Esophagus squamous epithelium (tissue), 5 donors: ENCODE results near the gene NBPF10. TPM values are rescaled to one million over a fixed set of nuclear protein-coding genes. Genes with fewer than 3 reads are reported as not detected.
A peak's percentile ranks its signal among the peaks of the same experiment; 100 is the strongest.
"Not testable (repeated sequence)": the region's sequence is repeated elsewhere in the genome, so short reads cannot be mapped to it uniquely, and the experiment has no call there.

ENCODE experiments used
- DNase-seq: peaks from one replicate; lab custom pipeline; 2025; lab: John Stamatoyannopoulos, UW
- H3K27ac ChIP-seq, 4 donors: fragments of 200-600 bp; sonication (generic); one replicate each; pipeline ENCODE4 v1.5.1; 2016 to 2019; ENCODE audit warnings: mild to moderate bottlenecking in 1 of 4
- H3K27me3 ChIP-seq, 4 donors: fragments of 200-600 bp; sonication (generic); 1 replicate in 3 of 4; 2 replicates in 1 of 4; pipeline versions ENCODE4 v1.5.1 to v1.6.0; 2017 to 2021; ENCODE audit warnings: antibody characterized with exemption in 1 of 4
- H3K36me3 ChIP-seq, 3 donors: fragments of 200-600 bp; sonication (generic); one replicate each; pipeline ENCODE4 v1.5.1; 2016 to 2019
- H3K4me1 ChIP-seq, 3 donors: fragments of 200-600 bp; sonication (generic); one replicate each; pipeline ENCODE4 v1.5.1; 2017 to 2019
- H3K4me3 ChIP-seq, 4 donors: fragments of 200-600 bp; sonication (generic); 1 replicate in 3 of 4; 2 replicates in 1 of 4; pipeline ENCODE4 v1.5.1; 2016 to 2019; ENCODE audit warnings: mild to moderate bottlenecking in 2 of 4, moderate library complexity in 1 of 4
- H3K9me3 ChIP-seq, 3 donors: fragments of 200-600 bp; sonication (generic); one replicate each; pipeline ENCODE4 v1.5.1; 2016 to 2019
- WGBS, 2 donors: methylation state at CpG; one replicate each; pipeline ENCODE4 v1.1.5; 2018; 5-methylcytosine and 5-hydroxymethylcytosine counted together
- intact Hi-C: fragments of 100-400 bp; cut with DNase I; formaldehyde crosslinking; loops from one replicate; pipeline ENCODE4 v1.15.0; 2022
- total RNA-seq, 4 donors: library from RNA; depleted of rRNA; stranded (reverse); fragments of >200 nt; gene quantifications; one replicate each; pipeline ENCODE4 v1.1.0, GENCODE V29; 2016
- donor health status: DM: yes; HTN: yes; CAD: no.

The NBPF10 gene, protein sequence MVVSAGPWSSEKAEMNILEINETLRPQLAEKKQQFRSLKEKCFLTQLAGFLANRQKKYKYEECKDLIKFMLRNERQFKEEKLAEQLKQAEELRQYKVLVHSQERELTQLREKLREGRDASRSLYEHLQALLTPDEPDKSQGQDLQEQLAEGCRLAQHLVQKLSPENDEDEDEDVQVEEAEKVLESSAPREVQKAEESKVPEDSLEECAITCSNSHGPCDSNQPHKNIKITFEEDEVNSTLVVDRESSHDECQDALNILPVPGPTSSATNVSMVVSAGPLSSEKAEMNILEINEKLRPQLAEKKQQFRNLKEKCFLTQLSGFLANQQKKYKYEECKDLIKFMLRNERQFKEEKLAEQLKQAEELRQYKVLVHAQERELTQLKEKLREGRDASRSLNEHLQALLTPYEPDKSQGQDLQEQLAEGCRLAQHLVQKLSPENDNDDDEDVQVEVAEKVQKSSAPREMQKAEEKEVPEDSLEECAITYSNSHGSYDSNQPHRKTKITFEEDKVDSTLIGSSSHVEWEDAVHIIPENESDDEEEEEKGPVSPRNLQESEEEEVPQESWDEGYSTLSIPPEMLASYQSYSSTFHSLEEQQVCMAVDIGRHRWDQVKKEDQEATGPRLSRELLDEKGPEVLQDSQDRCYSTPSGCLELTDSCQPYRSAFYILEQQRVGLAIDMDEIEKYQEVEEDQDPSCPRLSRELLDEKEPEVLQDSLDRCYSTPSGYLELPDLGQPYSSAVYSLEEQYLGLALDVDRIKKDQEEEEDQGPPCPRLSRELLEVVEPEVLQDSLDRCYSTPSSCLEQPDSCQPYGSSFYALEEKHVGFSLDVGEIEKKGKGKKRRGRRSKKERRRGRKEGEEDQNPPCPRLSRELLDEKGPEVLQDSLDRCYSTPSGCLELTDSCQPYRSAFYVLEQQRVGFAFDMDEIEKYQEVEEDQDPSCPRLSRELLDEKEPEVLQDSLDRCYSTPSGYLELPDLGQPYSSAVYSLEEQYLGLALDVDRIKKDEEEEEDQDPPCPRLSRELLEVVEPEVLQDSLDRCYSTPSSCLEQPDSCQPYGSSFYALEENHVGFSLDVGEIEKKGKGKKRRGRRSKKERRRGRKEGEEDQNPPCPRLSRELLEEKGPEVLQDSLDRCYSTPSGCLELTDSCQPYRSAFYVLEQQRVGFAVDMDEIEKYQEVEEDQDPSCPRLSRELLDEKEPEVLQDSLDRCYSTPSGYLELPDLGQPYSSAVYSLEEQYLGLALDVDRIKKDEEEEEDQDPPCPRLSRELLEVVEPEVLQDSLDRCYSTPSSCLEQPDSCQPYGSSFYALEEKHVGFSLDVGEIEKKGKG (N-terminal part only)
- 1 to 10 TPM in 3 of 4 donors, under 1 TPM in 1; 0.72 to 2.9 (median 1.1) TPM for total RNA-seq

DNA sequence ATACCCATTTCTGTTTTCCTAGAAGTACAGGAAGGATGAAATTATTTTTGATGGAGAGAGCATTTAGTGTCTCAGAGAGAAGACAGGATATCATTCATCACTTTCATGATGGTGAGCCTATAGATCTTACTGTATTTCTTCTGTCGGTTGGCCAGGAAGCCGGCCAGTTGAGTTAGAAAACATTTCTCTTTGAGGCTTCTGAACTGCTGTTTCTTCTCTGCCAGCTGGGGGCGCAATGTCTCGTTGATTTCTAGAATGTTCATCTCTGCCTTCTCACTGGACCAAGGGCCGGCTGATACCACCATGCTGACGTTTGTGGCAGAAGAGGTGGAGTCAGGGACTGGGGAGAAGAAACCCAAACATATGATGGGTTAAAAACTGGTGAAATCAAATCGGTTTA is at the start of gene NBPF10:
Gene NBPF10 (minus strand): TSS at position 340 of the 400 bp plus-strand sequence. CDS start 35 bp downstream, at position 305.
- H3K4me3 ChIP-seq, intact Hi-C loops, H3K27ac ChIP-seq, H3K27me3 ChIP-seq, H3K4me1 ChIP-seq, DNase-seq, H3K9me3 ChIP-seq: not testable (repeated sequence)
- H3K36me3 ChIP-seq = peaks cover 0 to 13% (median 0%) of the 10 kb centered on the region in 3 donors
- WGBS, 2 donors = no CpG with 5 or more reads among the region's 7 CpGs

DNA sequence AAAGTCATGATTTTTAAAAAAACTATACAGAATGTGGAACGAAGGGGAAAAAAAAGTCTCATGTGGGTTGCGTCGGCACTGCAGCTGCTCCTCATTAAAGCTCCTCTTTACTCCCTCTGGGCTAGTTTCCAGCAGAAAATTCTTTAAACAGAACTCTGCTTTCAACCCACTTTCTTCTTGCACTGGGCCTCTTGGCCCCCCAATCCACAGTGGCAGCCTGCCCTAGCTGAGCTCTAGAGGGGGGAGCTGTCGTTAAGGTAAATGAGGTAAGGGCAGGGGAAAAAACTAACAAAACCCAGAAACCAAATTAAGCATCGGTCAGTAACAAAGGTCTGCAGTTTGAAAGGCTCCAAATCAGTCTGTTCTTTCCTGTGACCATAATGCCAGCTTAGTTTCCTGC is 29.9 kb upstream of the NBPF10 start:
- H3K9me3 ChIP-seq, H3K4me1 ChIP-seq, H3K27me3 ChIP-seq, H3K4me3 ChIP-seq, H3K36me3 ChIP-seq, DNase-seq, intact Hi-C loops: not testable (repeated sequence)
- WGBS, 2 donors = no CpG with 5 or more reads among the region's 5 CpGs
- H3K27ac ChIP-seq = peak overlapping the region in 3 of 4 donors; percentile 55 to 58 (median 58)

DNA sequence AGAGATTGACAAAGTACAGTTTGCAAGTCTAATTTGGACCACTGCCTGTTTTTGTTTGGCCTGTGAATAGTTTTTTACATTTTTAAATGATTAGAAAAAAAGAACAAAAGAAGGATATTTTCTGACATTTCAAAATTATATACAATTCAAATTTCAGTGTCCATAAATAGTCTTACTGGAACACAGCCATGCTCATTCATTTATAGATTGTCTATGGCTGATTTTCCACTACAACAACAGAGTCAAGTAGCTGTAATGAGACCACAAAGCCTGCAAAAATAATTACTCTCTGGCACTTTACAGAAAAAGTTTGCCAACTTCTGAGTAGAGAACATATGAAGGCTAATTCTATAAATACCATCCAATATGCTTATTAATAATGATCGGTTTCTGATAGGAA is 23.1 kb upstream of the NBPF10 start:
- WGBS, 2 donors = no CpG with 5 or more reads among the region's 1 CpG
- H3K27me3 ChIP-seq, H3K36me3 ChIP-seq, H3K4me3 ChIP-seq, intact Hi-C loops, H3K27ac ChIP-seq, H3K9me3 ChIP-seq, DNase-seq, H3K4me1 ChIP-seq: not testable (repeated sequence)

DNA sequence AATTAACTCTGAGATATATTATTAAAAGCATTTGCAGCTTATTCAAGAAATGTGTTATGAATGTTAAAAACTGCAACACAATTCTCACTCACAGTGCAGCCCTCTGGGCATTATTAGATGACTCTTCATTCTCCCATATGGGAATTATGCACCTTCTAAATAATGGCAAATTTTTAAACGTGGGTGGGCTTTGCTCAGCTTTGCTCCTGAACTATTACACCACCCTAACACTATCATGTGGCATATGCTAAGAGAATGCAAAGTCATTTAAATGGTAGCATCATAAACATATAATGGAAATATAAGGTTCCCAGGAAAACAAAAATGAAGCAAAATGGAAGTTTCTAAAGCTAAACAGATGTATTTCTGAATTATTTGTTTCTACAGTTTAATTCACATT is 22.7 kb upstream of the NBPF10 start:
- H3K9me3 ChIP-seq, H3K4me1 ChIP-seq, intact Hi-C loops, DNase-seq, H3K27ac ChIP-seq, H3K4me3 ChIP-seq, H3K27me3 ChIP-seq, H3K36me3 ChIP-seq: not testable (repeated sequence)
- WGBS, 2 donors = no CpG with 5 or more reads among the region's 1 CpG

Other genes with a start within 250 kb of the NBPF10 start
- gene ITGA10, start 234.8 kb downstream of the NBPF10 start, total RNA-seq = 1 to 10 TPM in 3 of 4 donors, under 1 TPM in 1; 0.83 to 7.2 (median 1.5) TPM
- 10 to 100 TPM; 19.3 to 30.8 (median 25.1) TPM for gene PEX11B, start 226.1 kb downstream of the NBPF10 start, total RNA-seq
- gene RBM8A, start 217.3 kb downstream of the NBPF10 start, total RNA-seq = 100 to 1,000 TPM; 155 to 229 (median 200) TPM
- 10 to 100 TPM in 1 of 4 donors, 1 to 10 TPM in 3; 1.9 to 12.2 (median 5.9) TPM for gene LIX1L, start 186.8 kb downstream of the NBPF10 start, total RNA-seq
- under 1 TPM; 0.04 to 0.67 (median 0.30) TPM for gene ANKRD34A, start 180.2 kb downstream of the NBPF10 start, total RNA-seq
- gene POLR3GL, start 180.1 kb downstream of the NBPF10 start, total RNA-seq = 10 to 100 TPM in 2 of 4 donors, 1 to 10 TPM in 2; 2.9 to 15.9 (median 9.8) TPM
- 100 to 1,000 TPM in 3 of 4 donors, 10 to 100 TPM in 1; 94.9 to 942 (median 328) TPM for gene TXNIP, start 148.2 kb downstream of the NBPF10 start, total RNA-seq
- not detected for gene HJV, start 123.1 kb downstream of the NBPF10 start, total RNA-seq
- gene NOTCH2NLA, start 84.2 kb upstream of the NBPF10 start, total RNA-seq = 10 to 100 TPM; 29.3 to 70.6 (median 44.1) TPM